AML-193 (cell line): Measurements from ENCODE around the gene CHP2.
"Not testable (repeated sequence)": the region's sequence is repeated elsewhere in the genome, so short reads cannot be mapped to it uniquely, and the experiment has no call there.

Experiments
- DNase-seq, 2 experiments: peaks; one replicate each; lab custom pipeline; 2025; lab: John Stamatoyannopoulos, UW

CHP2 gene

GRCh38 chr16:23754594-23755483 lies at the start of gene CHP2:
Gene CHP2, plus strand, starts transcription at chr16:23755026. Its CDS starts 24 bp downstream, at chr16:23755050.
- no peak for DNase-seq

GRCh38 chr16:23705517-23705902 lies 49.3 kb upstream of the CHP2 start:
- no peak for DNase-seq

- no peak for DNase-seq
These were observed 48.4 kb upstream of the CHP2 start for GRCh38 chr16:23706439-23706838.

GRCh38 chr16:23709536-23709935 lies 45.3 kb upstream of the CHP2 start:
- no peak for DNase-seq

- no peak for DNase-seq
These were observed 44.8 kb upstream of the CHP2 start for GRCh38 chr16:23710008-23710407.

- DNase-seq: no peak
These were observed 44.3 kb upstream of the CHP2 start for GRCh38 chr16:23710504-23710903.

GRCh38 chr16:23711785-23712184 lies 43.0 kb upstream of the CHP2 start:
- DNase-seq: no peak

- no peak for DNase-seq
These were observed 41.9 kb upstream of the CHP2 start, which contains the start of gene ERN2 for GRCh38 chr16:23712976-23713375. Gene ERN2, minus strand, starts transcription at chr16:23713222. Its CDS starts 35 bp downstream, at chr16:23713187.

GRCh38 chr16:23716484-23716883 lies 38.3 kb upstream of the CHP2 start:
- no peak for DNase-seq

- DNase-seq: not testable (repeated sequence)
These were observed 32.1 kb upstream of the CHP2 start for GRCh38 chr16:23722613-23723240.

- DNase-seq: no peak
These were observed 30.6 kb upstream of the CHP2 start for GRCh38 chr16:23724096-23724784.

GRCh38 chr16:23724785-23725131 lies 30.1 kb upstream of the CHP2 start:
- no peak for DNase-seq

GRCh38 chr16:23726710-23727109 lies 28.1 kb upstream of the CHP2 start:
- DNase-seq: no peak

- DNase-seq: no peak
These were observed 26.7 kb upstream of the CHP2 start for GRCh38 chr16:23728112-23728477.

GRCh38 chr16:23729503-23730424 lies 25.1 kb upstream of the CHP2 start:
- DNase-seq: peak; percentile 7 to 24

GRCh38 chr16:23734176-23734893 lies 20.5 kb upstream of the CHP2 start:
- no peak for DNase-seq

GRCh38 chr16:23737423-23738028 lies 17.3 kb upstream of the CHP2 start:
- DNase-seq: not testable (repeated sequence)

- DNase-seq: no peak
These were observed 15.3 kb upstream of the CHP2 start for GRCh38 chr16:23739516-23739915.

GRCh38 chr16:23741675-23742303 lies 13.0 kb upstream of the CHP2 start:
- no peak for DNase-seq

GRCh38 chr16:23742766-23743165 lies 12.1 kb upstream of the CHP2 start:
- DNase-seq: no peak
